Jurkat, Clone E6-1 (cell line): ENCODE results near the gene LRP2.

ENCODE experiments used
- DNase-seq: peaks from one replicate; pipeline ENCODE4 v3.0.0-alpha.2; 2011; ENCODE audit warnings: low read depth, low spot score
- H3K4me3 ChIP-seq: 2 replicates; pipeline ENCODE4 v1.5.1; 2011; ENCODE audit warnings: mild to moderate bottlenecking, low read length, control low read depth, moderate library complexity

LRP2 gene

GRCh38 chr2:169260846-169261642 is 101.3 kb downstream of the LRP2 start:
- DNase-seq = no peak
- no peak overlapping the region for H3K4me3 ChIP-seq

- no peak overlapping the region for H3K4me3 ChIP-seq
- DNase-seq = no peak
Measured at GRCh38 chr2:169260246-169260645, 102.1 kb downstream of the LRP2 start.

- no peak for DNase-seq
- H3K4me3 ChIP-seq = no peak overlapping the region
Measured at GRCh38 chr2:169259402-169259801, 102.9 kb downstream of the LRP2 start.

GRCh38 chr2:169258045-169258601 is 104.2 kb downstream of the LRP2 start:
- DNase-seq = no peak
- no peak overlapping the region for H3K4me3 ChIP-seq

GRCh38 chr2:169254774-169255173 is 107.6 kb downstream of the LRP2 start:
- DNase-seq = no peak
- no peak overlapping the region for H3K4me3 ChIP-seq

GRCh38 chr2:169247211-169247610 is 115.1 kb downstream of the LRP2 start:
- H3K4me3 ChIP-seq = no peak overlapping the region
- DNase-seq = no peak

- DNase-seq = no peak
- H3K4me3 ChIP-seq = no peak overlapping the region
Measured at GRCh38 chr2:169240405-169240804, 121.9 kb downstream of the LRP2 start.

GRCh38 chr2:169237939-169238338 is 124.4 kb downstream of the LRP2 start:
- no peak overlapping the region for H3K4me3 ChIP-seq

GRCh38 chr2:169237286-169237685 is 125.0 kb downstream of the LRP2 start:
- no peak overlapping the region for H3K4me3 ChIP-seq
- no peak for DNase-seq

More at GRCh38 chr2:169237939-169238338, 124.4 kb downstream of the LRP2 start:
- no peak for DNase-seq

GRCh38 chr2:169232551-169233154 is 129.7 kb downstream of the LRP2 start:
- no peak for DNase-seq
- no peak overlapping the region for H3K4me3 ChIP-seq

- no peak for DNase-seq
- H3K4me3 ChIP-seq = no peak overlapping the region
Measured at GRCh38 chr2:169230204-169230603, 132.1 kb downstream of the LRP2 start.

GRCh38 chr2:169229590-169229989 is 132.7 kb downstream of the LRP2 start:
- no peak overlapping the region for H3K4me3 ChIP-seq
- no peak for DNase-seq

- no peak overlapping the region for H3K4me3 ChIP-seq
- DNase-seq = no peak
Measured at GRCh38 chr2:169225906-169226305, 136.4 kb downstream of the LRP2 start.

GRCh38 chr2:169225233-169225750 is 137.0 kb downstream of the LRP2 start:
- H3K4me3 ChIP-seq = no peak overlapping the region
- DNase-seq = no peak

- no peak for DNase-seq
- no peak overlapping the region for H3K4me3 ChIP-seq
Measured at GRCh38 chr2:169222665-169223064, 139.7 kb downstream of the LRP2 start.

- no peak overlapping the region for H3K4me3 ChIP-seq
Measured at GRCh38 chr2:169221745-169222369, 140.5 kb downstream of the LRP2 start.

GRCh38 chr2:169210917-169211316 is 151.4 kb downstream of the LRP2 start:
- H3K4me3 ChIP-seq = no peak overlapping the region
- DNase-seq = no peak

More at GRCh38 chr2:169221745-169222369, 140.5 kb downstream of the LRP2 start:
- DNase-seq = no peak

- H3K4me3 ChIP-seq = no peak overlapping the region
- no peak for DNase-seq
Measured at GRCh38 chr2:169208026-169208425, 154.3 kb downstream of the LRP2 start.

- no peak for DNase-seq
- H3K4me3 ChIP-seq = no peak overlapping the region
Measured at GRCh38 chr2:169205176-169205575, 157.2 kb downstream of the LRP2 start.

GRCh38 chr2:169203952-169204351 is 158.4 kb downstream of the LRP2 start:
- no peak overlapping the region for H3K4me3 ChIP-seq
- no peak for DNase-seq
